ENCODE results near the gene DGCR2.

DNA sequence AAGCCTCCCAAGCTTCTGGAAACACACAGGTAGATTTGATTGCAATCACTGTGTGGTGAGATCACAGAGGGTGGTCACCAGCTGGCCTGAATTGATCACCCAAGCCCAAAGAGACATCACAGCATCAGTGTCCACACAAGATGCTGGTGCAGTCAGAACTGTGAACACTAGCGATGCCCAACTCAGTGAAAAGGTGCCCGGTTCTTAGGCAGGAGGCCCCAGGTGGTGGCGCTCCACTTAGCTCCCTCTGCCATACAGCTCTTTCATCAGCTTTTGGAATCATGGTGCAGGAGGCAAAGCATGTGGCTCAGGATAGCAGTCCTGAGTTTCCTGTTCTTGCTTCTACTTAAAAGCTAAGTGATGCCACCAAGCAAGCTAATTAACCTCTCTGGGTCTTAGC, 11.1 kb downstream of the DGCR2 start:
- no peak for TF ChIP-seq SP1 (IDR thresholded peaks at IDR 0.05)
- TF ChIP-seq SUZ12 (IDR thresholded peaks at IDR 0.05), result no peak
- no peak for TF ChIP-seq BHLHE40 (IDR thresholded peaks at IDR 0.05; ENCODE audit: borderline replicate concordance)
- no peak for TF ChIP-seq LEF1 (IDR thresholded peaks at IDR 0.05; ENCODE audit: borderline replicate concordance)
- TF ChIP-seq FOXM1 (IDR thresholded peaks at IDR 0.05; ENCODE audit: borderline replicate concordance), result no peak

All from HEK293T (cell line).